ENCODE data around the gene PTOV1.

The PTOV1 gene

GRCh38 chr19:49866933-49867782 is 16.2 kb downstream of the PTOV1 start, which contains the start of gene PNKP (continued):
- peak; percentile 83 for TF ChIP-seq ZNF600 (tag by site-specific recombination; IDR thresholded peaks at IDR 0.05)
- TF ChIP-seq ZNF37A (tag by site-specific recombination; IDR thresholded peaks at IDR 0.05): no peak
- no peak for TF ChIP-seq ZNF138 (tag by site-specific recombination; IDR thresholded peaks at IDR 0.05; ENCODE audit: borderline replicate concordance)
- no peak for TF ChIP-seq ZFP37 (tag by site-specific recombination; IDR thresholded peaks at IDR 0.05)
- no peak for TF ChIP-seq ZNF426 (tag by site-specific recombination; IDR thresholded peaks at IDR 0.05)
- no peak for TF ChIP-seq ZNF202 (tag by site-specific recombination; IDR thresholded peaks at IDR 0.05; ENCODE audit: borderline replicate concordance)
- TF ChIP-seq GLI2 (tag by site-specific recombination; IDR thresholded peaks at IDR 0.05; ENCODE audit: borderline replicate concordance, low read depth): no peak
- no peak for TF ChIP-seq REPIN1 (tag by site-specific recombination; IDR thresholded peaks at IDR 0.05; ENCODE audit: low read depth)
- no peak for TF ChIP-seq ZNF157 (tag by site-specific recombination; IDR thresholded peaks at IDR 0.05)
- no peak for TF ChIP-seq ZNF274 (IDR thresholded peaks at IDR 0.05; ENCODE audit: low read length)
- no peak for TF ChIP-seq ZNF274 (tag by site-specific recombination; IDR thresholded peaks at IDR 0.05; ENCODE audit: borderline replicate concordance)
- TF ChIP-seq ZBTB8A (tag by site-specific recombination; IDR thresholded peaks at IDR 0.05): no peak; the same call in 1 of the 2 replicates
- TF ChIP-seq HOXD13 (CRISPR knock-in tag; IDR thresholded peaks at IDR 0.05; ENCODE audit: borderline replicate concordance): no peak
- TF ChIP-seq ZNF580 (tag by site-specific recombination; IDR thresholded peaks at IDR 0.05): peak; percentile 91
- no peak for TF ChIP-seq ZNF132 (tag by site-specific recombination; IDR thresholded peaks at IDR 0.05; ENCODE audit: borderline replicate concordance)
- TF ChIP-seq YY1 (tag by site-specific recombination; IDR thresholded peaks at IDR 0.05): no peak
- 0 out of 2 replicates have a peak, but pooled peaks have one; percentile 73 for TF ChIP-seq PBX3 (CRISPR knock-in tag; IDR thresholded peaks at IDR 0.05)
- TF ChIP-seq PRDM10 (tag by site-specific recombination; IDR thresholded peaks at IDR 0.05): peak; percentile 77
- peak; percentile 18; the same call in 1 of the 2 replicates for TF ChIP-seq ZIC2 (tag by site-specific recombination; IDR thresholded peaks at IDR 0.05)
- TF ChIP-seq ZBTB48 (tag by site-specific recombination; IDR thresholded peaks at IDR 0.05): no peak
- peak; percentile 49; the same call in 1 of the 2 replicates for TF ChIP-seq CTCF (tag by site-specific recombination; IDR thresholded peaks at IDR 0.05)
- no peak for TF ChIP-seq ZSCAN23 (tag by site-specific recombination; IDR thresholded peaks at IDR 0.05)
- TF ChIP-seq ZFP3 (tag by site-specific recombination; IDR thresholded peaks at IDR 0.05; ENCODE audit: low read depth): no peak
- TF ChIP-seq ZNF654 (tag by site-specific recombination; IDR thresholded peaks at IDR 0.05; ENCODE audit: low read depth): no peak
- TF ChIP-seq ZFP69B (tag by site-specific recombination; IDR thresholded peaks at IDR 0.05): no peak
- TF ChIP-seq ZNF624 (tag by site-specific recombination; IDR thresholded peaks at IDR 0.05): no peak
- TF ChIP-seq ZNF785 (tag by site-specific recombination; IDR thresholded peaks at IDR 0.05): no peak
- TF ChIP-seq ZNF23 (tag by site-specific recombination; IDR thresholded peaks at IDR 0.05; ENCODE audit: borderline replicate concordance): no peak
- no peak for TF ChIP-seq ZSCAN5A (tag by site-specific recombination; IDR thresholded peaks at IDR 0.05)
- TF ChIP-seq ZNF48 (tag by site-specific recombination; IDR thresholded peaks at IDR 0.05): no peak

All from HEK293 (cell line).